Nephron progenitor cell (in vitro differentiated cells): Measurements from ENCODE around the gene LRIT3.

ENCODE experiments used
- DNase-seq: peaks from one replicate; pipeline ENCODE4 v3.0.0; 2021
- H3K27ac Mint-ChIP-seq: 2 replicates; pipeline ENCODE4 v1.8.0; 2021; ENCODE audit warnings: mild to moderate bottlenecking, moderate library complexity, mixed read lengths
- H3K27me3 Mint-ChIP-seq: 2 replicates; pipeline ENCODE4 v1.8.0; 2021; ENCODE audit warnings: mild to moderate bottlenecking, low read depth, mixed read lengths; ENCODE audit not compliant: poor library complexity
- H3K36me3 Mint-ChIP-seq: 2 replicates; pipeline ENCODE4 v1.8.0; 2021; ENCODE audit warnings: low read depth, mixed read lengths
- H3K4me1 Mint-ChIP-seq: 2 replicates; pipeline ENCODE4 v1.8.0; 2021; ENCODE audit warnings: mixed read lengths
- H3K4me3 Mint-ChIP-seq: 2 replicates; pipeline ENCODE4 v1.8.0; 2021; ENCODE audit warnings: mild to moderate bottlenecking, moderate library complexity, mixed read lengths
- H3K9me3 Mint-ChIP-seq: 2 replicates; pipeline ENCODE4 v1.8.0; 2021; ENCODE audit warnings: mild to moderate bottlenecking, moderate library complexity, mixed read lengths
- TF ChIP-seq, protein P1 (sequence below): fragments of 200-600 bp; sonication (generic); IDR thresholded peaks from 2 replicates; pipeline ENCODE4 v1.5.0; 2021; ENCODE audit warnings: antibody characterized with exemption

The LRIT3 gene

DNA sequence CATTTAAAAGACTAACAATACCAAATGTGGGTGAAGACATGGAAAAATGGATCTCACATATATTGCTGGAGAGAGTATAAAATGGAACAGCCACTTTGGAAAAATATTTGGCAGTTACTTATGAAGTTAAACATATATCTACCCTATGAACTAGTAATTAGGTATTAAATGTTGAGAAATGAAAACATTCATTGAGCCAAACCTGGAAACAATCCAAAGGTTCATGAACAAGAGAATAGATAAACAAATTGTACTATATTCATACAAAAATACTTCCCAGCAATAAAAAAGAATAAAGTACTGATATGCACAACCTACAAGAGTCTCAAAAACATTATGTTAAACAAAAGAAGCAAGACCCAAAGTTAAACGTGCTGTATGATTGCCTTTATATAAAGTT, 60.8 kb downstream of the LRIT3 start:
- no peaks in the 10 kb centered on the region for H3K36me3 Mint-ChIP-seq
- no peak overlapping the region for H3K4me3 Mint-ChIP-seq
- TF ChIP-seq, protein P1, sequence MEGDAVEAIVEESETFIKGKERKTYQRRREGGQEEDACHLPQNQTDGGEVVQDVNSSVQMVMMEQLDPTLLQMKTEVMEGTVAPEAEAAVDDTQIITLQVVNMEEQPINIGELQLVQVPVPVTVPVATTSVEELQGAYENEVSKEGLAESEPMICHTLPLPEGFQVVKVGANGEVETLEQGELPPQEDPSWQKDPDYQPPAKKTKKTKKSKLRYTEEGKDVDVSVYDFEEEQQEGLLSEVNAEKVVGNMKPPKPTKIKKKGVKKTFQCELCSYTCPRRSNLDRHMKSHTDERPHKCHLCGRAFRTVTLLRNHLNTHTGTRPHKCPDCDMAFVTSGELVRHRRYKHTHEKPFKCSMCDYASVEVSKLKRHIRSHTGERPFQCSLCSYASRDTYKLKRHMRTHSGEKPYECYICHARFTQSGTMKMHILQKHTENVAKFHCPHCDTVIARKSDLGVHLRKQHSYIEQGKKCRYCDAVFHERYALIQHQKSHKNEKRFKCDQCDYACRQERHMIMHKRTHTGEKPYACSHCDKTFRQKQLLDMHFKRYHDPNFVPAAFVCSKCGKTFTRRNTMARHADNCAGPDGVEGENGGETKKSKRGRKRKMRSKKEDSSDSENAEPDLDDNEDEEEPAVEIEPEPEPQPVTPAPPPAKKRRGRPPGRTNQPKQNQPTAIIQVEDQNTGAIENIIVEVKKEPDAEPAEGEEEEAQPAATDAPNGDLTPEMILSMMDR = no peak
- no peak overlapping the region for H3K27ac Mint-ChIP-seq
- H3K27me3 Mint-ChIP-seq = peaks cover 3% of the 10 kb centered on the region
- H3K9me3 Mint-ChIP-seq = peaks cover 17% of the 10 kb centered on the region
- DNase-seq = no peak
- peaks cover 14% of the 10 kb centered on the region for H3K4me1 Mint-ChIP-seq

GRCh38 chr4:109910256-109910655, 62.3 kb downstream of the LRIT3 start:
- Mint-ChIP-seq H3K27me3 (peaks cover 3% of the 10 kb centered on the region), H3K27ac (no peak overlapping the region), H3K36me3 (no peaks in the 10 kb centered on the region), H3K4me3 (no peak overlapping the region), H3K4me1 (peaks cover 14% of the 10 kb centered on the region), H3K9me3 (peaks cover 17% of the 10 kb centered on the region)
- DNase-seq = no peak
- TF ChIP-seq, protein P1 = no peak

DNA sequence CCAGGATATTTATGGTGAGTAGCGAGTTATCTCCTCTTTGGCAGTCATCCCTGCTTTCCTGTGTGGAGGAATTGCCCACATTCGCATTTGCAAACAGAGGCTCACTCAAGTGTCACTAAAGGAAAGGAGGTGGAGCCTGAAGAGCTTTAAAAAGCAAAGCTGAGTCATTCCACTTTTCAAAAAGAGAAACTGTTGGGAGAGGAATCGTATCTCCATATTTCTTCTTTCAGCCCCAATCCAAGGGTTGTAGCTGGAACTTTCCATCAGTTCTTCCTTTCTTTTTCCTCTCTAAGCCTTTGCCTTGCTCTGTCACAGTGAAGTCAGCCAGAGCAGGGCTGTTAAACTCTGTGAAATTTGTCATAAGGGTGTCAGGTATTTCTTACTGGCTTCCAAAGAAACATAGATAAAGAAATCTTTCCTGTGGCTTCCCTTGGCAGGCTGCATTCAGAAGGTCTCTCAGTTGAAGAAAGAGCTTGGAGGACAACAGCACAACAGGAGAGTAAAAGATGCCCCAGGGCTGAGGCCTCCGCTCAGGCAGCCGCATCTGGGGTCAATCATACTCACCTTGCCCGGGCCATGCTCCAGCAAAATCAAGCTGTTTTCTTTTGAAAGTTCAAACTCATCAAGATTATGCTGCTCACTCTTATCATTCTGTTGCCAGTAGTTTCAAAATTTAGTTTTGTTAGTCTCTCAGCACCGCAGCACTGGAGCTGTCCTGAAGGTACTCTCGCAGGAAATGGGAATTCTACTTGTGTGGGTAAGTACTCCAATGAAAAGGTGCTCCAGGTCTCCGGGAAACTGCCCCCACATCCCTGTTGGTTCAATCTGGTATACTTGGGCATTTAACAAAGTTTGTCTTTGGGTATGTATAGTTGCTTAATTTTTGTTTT, 65.0 kb downstream of the LRIT3 start, which contains the start of gene EGF:
Gene EGF (plus strand): TSS at position 178 of the 890 bp plus-strand sequence. CDS start 453 bp downstream, at position 631.
- Mint-ChIP-seq H3K9me3 (no peaks in the 10 kb centered on the region), H3K4me1 (peaks cover 14% of the 10 kb centered on the region), H3K4me3 (no peak within 1 kb of the TSS), H3K27ac (no peak within 1 kb of the TSS), H3K36me3 (no peaks in the 10 kb centered on the region), H3K27me3 (peaks cover 5% of the 10 kb centered on the region)
- no peak for DNase-seq
- TF ChIP-seq, protein P1 = no peak

GRCh38 chr4:109913596-109914241, 65.8 kb downstream of the LRIT3 start:
- TF ChIP-seq, protein P1 = no peak
- Mint-ChIP-seq H3K27me3 (peaks cover 5% of the 10 kb centered on the region), H3K4me1 (peaks cover 14% of the 10 kb centered on the region), H3K27ac (no peak overlapping the region), H3K9me3 (no peaks in the 10 kb centered on the region), H3K4me3 (no peak overlapping the region), H3K36me3 (no peaks in the 10 kb centered on the region)
- DNase-seq = no peak

DNA sequence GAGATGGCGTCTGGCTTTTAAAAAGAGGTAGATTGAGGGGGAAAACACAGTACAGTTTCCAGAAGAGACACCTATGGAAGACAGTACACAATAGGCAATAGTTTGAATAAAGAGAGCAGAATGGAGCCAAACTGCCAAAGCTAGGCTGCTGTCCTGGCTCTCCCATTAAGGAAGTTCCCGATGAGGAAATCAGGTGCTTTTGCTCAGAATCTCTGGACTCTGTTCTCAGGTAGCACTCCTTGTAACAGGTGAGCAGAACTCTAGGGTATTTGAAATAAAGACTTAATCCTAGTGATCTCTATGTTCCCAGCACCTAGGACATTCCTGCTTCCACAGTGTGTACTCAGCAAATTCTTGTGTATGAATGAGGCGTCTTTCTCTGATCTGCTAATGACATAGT, 66.4 kb downstream of the LRIT3 start:
- TF ChIP-seq, protein P1 = no peak
- no peak overlapping the region for H3K27ac Mint-ChIP-seq
- peaks cover 5% of the 10 kb centered on the region for H3K27me3 Mint-ChIP-seq
- H3K4me3 Mint-ChIP-seq = no peak overlapping the region
- H3K4me1 Mint-ChIP-seq = peaks cover 14% of the 10 kb centered on the region
- no peaks in the 10 kb centered on the region for H3K9me3 Mint-ChIP-seq
- no peak for DNase-seq
- H3K36me3 Mint-ChIP-seq = no peaks in the 10 kb centered on the region
